ENCODE results near the gene ZNF318. TPM values are rescaled to one million over a fixed set of nuclear protein-coding genes. Genes with fewer than 3 reads are reported as not detected.

The ZNF318 gene
- polyA plus RNA-seq, 2 of the 4 experiments (the other 2 are of a cell fraction) = 5.0 to 9.2 TPM

DNA sequence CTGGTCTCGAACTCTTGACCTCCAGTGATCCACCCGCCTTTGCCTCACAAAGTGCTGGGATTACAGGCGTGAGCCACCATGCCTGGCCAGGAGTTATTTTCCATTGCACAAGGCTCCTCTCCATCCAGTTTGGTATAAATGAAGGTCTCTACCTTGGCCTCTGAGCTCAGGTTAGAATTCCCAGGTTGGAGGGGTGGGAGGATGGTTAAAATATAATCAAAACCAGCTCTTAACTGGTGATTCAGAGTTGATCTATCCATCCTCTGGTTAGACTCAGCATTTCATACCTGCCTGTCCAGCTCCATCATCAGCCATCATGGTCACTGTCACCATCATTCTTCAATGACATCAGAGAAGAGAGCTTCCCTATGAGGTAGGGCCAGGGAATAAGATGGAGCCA is 74.0 kb downstream of the ZNF318 start:
- no peak for ATAC-seq
- 44% methylated on average over 2 of the region's 3 CpGs for WGBS (ENCODE audit: missing lambda C conversion rate)
- POLR2A ChIA-PET = no interaction called here
- FAIRE-seq = no peak
- no peak overlapping the region for H3K27ac ChIP-seq
- TF ChIP-seq HDAC2 (IDR thresholded peaks at IDR 0.05) = no peak
- no peak for TF ChIP-seq PHF8 (IDR thresholded peaks at IDR 0.05; ENCODE audit: borderline replicate concordance, low read depth)
- no peaks in the 10 kb centered on the region for H3K9me3 ChIP-seq
- no peak overlapping the region for H3K4me2 ChIP-seq
- 0 out of 3 replicates have a peak, but pooled peaks cover 3% of the 10 kb centered on the region for H3K4me1 ChIP-seq
- CTCF ChIA-PET = interaction anchor here (1.0 to 2.8 kb wide), 3 partner anchors 12 to 67 kb away, joined by 3 to 18 read pairs (median 4); partner anchors contain the start of genes CRIP3 and DNPH1
- no peak overlapping the region for H3K4me3 ChIP-seq
- no peak for DNase-seq (ENCODE audit: low read depth in 1 of 2, low spot score in 1 of 2)

DNA sequence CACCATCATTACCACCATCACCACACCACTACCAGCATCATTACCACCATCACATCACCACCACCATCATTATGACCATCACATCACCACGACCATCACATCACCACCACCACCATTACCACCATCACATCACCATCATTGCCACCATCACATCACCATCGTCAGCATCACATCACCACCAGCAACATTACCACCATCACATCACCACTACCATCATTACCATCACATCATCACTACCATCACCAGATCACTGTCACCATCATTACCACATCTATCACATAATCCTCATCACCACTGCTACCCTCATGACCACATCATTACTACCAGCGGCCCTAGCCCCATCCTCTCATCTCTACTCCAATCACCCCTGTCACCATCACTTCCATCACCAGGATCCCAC is 74.9 kb downstream of the ZNF318 start:
- CTCF ChIA-PET = no interaction called here
- TF ChIP-seq FOSL2 (IDR thresholded peaks at IDR 0.05) = no peak
- no peak for TF ChIP-seq FOSL2 (CRISPR knock-in tag; IDR thresholded peaks at IDR 0.05)
- no peak for TF ChIP-seq RNF2 (IDR thresholded peaks at IDR 0.05; ENCODE audit: borderline replicate concordance, low read depth)
- no peak for TF ChIP-seq RFX5 (IDR thresholded peaks at IDR 0.05)
- TF ChIP-seq GATA3 (IDR thresholded peaks at IDR 0.05; ENCODE audit: borderline replicate concordance) = no peak
- TF ChIP-seq HOXB13 (CRISPR knock-in tag; IDR thresholded peaks at IDR 0.05; ENCODE audit: low read depth) = no peak
- no peak for TF ChIP-seq FOSB (CRISPR knock-in tag; IDR thresholded peaks at IDR 0.05)
- TF ChIP-seq, protein P1, sequence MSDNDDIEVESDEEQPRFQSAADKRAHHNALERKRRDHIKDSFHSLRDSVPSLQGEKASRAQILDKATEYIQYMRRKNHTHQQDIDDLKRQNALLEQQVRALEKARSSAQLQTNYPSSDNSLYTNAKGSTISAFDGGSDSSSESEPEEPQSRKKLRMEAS (IDR thresholded peaks at IDR 0.05) = no peak
- TF ChIP-seq, protein P2, sequence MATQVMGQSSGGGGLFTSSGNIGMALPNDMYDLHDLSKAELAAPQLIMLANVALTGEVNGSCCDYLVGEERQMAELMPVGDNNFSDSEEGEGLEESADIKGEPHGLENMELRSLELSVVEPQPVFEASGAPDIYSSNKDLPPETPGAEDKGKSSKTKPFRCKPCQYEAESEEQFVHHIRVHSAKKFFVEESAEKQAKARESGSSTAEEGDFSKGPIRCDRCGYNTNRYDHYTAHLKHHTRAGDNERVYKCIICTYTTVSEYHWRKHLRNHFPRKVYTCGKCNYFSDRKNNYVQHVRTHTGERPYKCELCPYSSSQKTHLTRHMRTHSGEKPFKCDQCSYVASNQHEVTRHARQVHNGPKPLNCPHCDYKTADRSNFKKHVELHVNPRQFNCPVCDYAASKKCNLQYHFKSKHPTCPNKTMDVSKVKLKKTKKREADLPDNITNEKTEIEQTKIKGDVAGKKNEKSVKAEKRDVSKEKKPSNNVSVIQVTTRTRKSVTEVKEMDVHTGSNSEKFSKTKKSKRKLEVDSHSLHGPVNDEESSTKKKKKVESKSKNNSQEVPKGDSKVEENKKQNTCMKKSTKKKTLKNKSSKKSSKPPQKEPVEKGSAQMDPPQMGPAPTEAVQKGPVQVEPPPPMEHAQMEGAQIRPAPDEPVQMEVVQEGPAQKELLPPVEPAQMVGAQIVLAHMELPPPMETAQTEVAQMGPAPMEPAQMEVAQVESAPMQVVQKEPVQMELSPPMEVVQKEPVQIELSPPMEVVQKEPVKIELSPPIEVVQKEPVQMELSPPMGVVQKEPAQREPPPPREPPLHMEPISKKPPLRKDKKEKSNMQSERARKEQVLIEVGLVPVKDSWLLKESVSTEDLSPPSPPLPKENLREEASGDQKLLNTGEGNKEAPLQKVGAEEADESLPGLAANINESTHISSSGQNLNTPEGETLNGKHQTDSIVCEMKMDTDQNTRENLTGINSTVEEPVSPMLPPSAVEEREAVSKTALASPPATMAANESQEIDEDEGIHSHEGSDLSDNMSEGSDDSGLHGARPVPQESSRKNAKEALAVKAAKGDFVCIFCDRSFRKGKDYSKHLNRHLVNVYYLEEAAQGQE (IDR thresholded peaks at IDR 0.05) = no peak
- no peak for TF ChIP-seq JUNB (IDR thresholded peaks at IDR 0.05)
- no peak for TF ChIP-seq CBX2 (IDR thresholded peaks at IDR 0.05; ENCODE audit: borderline replicate concordance, low read depth)
- no peak for TF ChIP-seq JUN (IDR thresholded peaks at IDR 0.05)
- no peak for TF ChIP-seq KDM1A (IDR thresholded peaks at IDR 0.05; ENCODE audit: low read depth)
- no peak for TF ChIP-seq FOXS1 (CRISPR knock-in tag; IDR thresholded peaks at IDR 0.05)
- TF ChIP-seq CHD2 (IDR thresholded peaks at IDR 0.05; ENCODE audit: low read length, partially characterized antibody) = no peak
- no peak for TF ChIP-seq EHF (CRISPR knock-in tag; IDR thresholded peaks at IDR 0.05)
- TF ChIP-seq, protein P3, sequence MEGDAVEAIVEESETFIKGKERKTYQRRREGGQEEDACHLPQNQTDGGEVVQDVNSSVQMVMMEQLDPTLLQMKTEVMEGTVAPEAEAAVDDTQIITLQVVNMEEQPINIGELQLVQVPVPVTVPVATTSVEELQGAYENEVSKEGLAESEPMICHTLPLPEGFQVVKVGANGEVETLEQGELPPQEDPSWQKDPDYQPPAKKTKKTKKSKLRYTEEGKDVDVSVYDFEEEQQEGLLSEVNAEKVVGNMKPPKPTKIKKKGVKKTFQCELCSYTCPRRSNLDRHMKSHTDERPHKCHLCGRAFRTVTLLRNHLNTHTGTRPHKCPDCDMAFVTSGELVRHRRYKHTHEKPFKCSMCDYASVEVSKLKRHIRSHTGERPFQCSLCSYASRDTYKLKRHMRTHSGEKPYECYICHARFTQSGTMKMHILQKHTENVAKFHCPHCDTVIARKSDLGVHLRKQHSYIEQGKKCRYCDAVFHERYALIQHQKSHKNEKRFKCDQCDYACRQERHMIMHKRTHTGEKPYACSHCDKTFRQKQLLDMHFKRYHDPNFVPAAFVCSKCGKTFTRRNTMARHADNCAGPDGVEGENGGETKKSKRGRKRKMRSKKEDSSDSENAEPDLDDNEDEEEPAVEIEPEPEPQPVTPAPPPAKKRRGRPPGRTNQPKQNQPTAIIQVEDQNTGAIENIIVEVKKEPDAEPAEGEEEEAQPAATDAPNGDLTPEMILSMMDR (IDR thresholded peaks at IDR 0.05) = no peak
- WGBS (ENCODE audit: missing lambda C conversion rate) = 17% methylated on average over 3 of the region's 3 CpGs
- DNase-seq (ENCODE audit: low read depth in 1 of 2, low spot score in 1 of 2) (no peak), ATAC-seq (no peak), FAIRE-seq (no peak)
- Histone ChIP-seq H3K4me3 (no peak overlapping the region), H3K4me1 (0 out of 3 replicates have a peak, but pooled peaks cover 3% of the 10 kb centered on the region), H3K9me3 (no peaks in the 10 kb centered on the region), H3K4me2 (no peak overlapping the region), H3K27ac (no peak overlapping the region)
- POLR2A ChIA-PET = no interaction called here

DNA sequence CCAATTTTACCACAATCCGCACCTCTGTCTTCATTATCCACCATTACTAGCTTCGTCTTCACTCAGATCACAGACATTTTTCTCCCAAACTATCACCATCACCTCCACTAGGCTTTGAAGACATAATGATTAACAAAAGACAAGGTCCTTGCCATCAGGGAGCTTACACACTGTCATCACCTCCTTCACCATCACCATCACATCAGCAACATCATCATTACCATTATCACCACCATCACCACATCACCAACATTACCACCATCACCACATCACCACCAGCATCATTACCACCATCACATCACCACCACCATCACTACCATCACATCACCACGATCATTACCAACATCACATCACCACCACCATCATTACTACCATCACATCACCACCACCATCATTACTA is 75.7 kb downstream of the ZNF318 start:
- no peak for ATAC-seq
- Histone ChIP-seq H3K9me3 (no peaks in the 10 kb centered on the region), H3K27ac (no peak overlapping the region), H3K4me3 (no peak overlapping the region), H3K4me1 (0 out of 3 replicates have a peak, but pooled peaks cover 3% of the 10 kb centered on the region), H3K4me2 (no peak overlapping the region)
- ChIA-PET CTCF (no interaction called here), POLR2A (no interaction called here)
- WGBS (ENCODE audit: missing lambda C conversion rate) = 42% methylated on average over 3 of the region's 3 CpGs
- DNase-seq (ENCODE audit: low read depth in 1 of 2, low spot score in 1 of 2) = no peak
- no peak for FAIRE-seq
- TF ChIP-seq PHF8 (IDR thresholded peaks at IDR 0.05; ENCODE audit: borderline replicate concordance, low read depth) (no peak), NR3C1 (IDR thresholded peaks at IDR 0.05) (no peak), CHD4 (IDR thresholded peaks at IDR 0.05; ENCODE audit: borderline replicate concordance) (no peak), FOSL2 (IDR thresholded peaks at IDR 0.05) (no peak), FOSL2 (CRISPR knock-in tag; IDR thresholded peaks at IDR 0.05) (no peak), EHMT2 (IDR thresholded peaks at IDR 0.05; ENCODE audit: low read depth) (no peak), ZNF302 (CRISPR knock-in tag; IDR thresholded peaks at IDR 0.05) (no peak), CHD2 (IDR thresholded peaks at IDR 0.05; ENCODE audit: low read length, partially characterized antibody) (no peak), RARB (CRISPR knock-in tag; IDR thresholded peaks at IDR 0.05) (no peak), HDAC2 (IDR thresholded peaks at IDR 0.05) (no peak), FOXS1 (CRISPR knock-in tag; IDR thresholded peaks at IDR 0.05) (no peak), RAD21 (conservative IDR thresholded peaks at IDR 0.05 in 1 of 2, IDR thresholded peaks at IDR 0.05 in 1 of 2) (no peak), GATA3 (IDR thresholded peaks at IDR 0.05; ENCODE audit: borderline replicate concordance) (no peak)
- TF ChIP-seq, protein P1 (IDR thresholded peaks at IDR 0.05) = no peak
- TF ChIP-seq, protein P4, sequence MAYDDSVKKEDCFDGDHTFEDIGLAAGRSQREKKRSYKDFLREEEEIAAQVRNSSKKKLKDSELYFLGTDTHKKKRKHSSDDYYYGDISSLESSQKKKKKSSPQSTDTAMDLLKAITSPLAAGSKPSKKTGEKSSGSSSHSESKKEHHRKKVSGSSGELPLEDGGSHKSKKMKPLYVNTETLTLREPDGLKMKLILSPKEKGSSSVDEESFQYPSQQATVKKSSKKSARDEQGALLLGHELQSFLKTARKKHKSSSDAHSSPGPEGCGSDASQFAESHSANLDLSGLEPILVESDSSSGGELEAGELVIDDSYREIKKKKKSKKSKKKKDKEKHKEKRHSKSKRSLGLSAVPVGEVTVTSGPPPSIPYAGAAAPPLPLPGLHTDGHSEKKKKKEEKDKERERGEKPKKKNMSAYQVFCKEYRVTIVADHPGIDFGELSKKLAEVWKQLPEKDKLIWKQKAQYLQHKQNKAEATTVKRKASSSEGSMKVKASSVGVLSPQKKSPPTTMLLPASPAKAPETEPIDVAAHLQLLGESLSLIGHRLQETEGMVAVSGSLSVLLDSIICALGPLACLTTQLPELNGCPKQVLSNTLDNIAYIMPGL (CRISPR knock-in tag; IDR thresholded peaks at IDR 0.05; ENCODE audit: borderline replicate concordance) = no peak
- TF ChIP-seq, protein P5, sequence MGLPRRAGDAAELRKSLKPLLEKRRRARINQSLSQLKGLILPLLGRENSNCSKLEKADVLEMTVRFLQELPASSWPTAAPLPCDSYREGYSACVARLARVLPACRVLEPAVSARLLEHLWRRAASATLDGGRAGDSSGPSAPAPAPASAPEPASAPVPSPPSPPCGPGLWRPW (IDR thresholded peaks at IDR 0.05) = no peak

All from A549 (cell line).